Ascending aorta (tissue), 2 donors: Measurements from ENCODE around the gene CRACR2B. TPM values are rescaled to one million over a fixed set of nuclear protein-coding genes. Genes with fewer than 3 reads are reported as not detected.
A peak's percentile ranks its signal among the peaks of the same experiment; 100 is the strongest.

Experiments
- DNase-seq, 2 donors: peaks; one replicate each; pipeline ENCODE4 v3.0.0-alpha.2; 2019; ENCODE audit warnings: low spot score in 2 of 2
- H3K27ac ChIP-seq, 2 donors: fragments of 200-600 bp; sonication (generic); one replicate each; pipeline ENCODE4 v1.5.1; 2016 to 2017; ENCODE audit warnings: mild to moderate bottlenecking in 1 of 2
- H3K27me3 ChIP-seq: fragments of 200-600 bp; sonication (generic); one replicate; pipeline ENCODE4 v1.5.1; 2017
- H3K36me3 ChIP-seq, 2 donors: fragments of 200-600 bp; sonication (generic); one replicate each; pipeline ENCODE4 v1.5.1; 2016
- H3K4me1 ChIP-seq, 2 donors: fragments of 200-600 bp; sonication (generic); one replicate each; pipeline ENCODE4 v1.5.1; 2016 to 2017; ENCODE audit warnings: mild to moderate bottlenecking in 1 of 2
- H3K4me3 ChIP-seq, 2 donors: fragments of 200-600 bp; sonication (generic); one replicate each; pipeline ENCODE4 v1.5.1; 2016 to 2017; ENCODE audit warnings: mild to moderate bottlenecking in 1 of 2
- H3K9me3 ChIP-seq, 2 donors: fragments of 200-600 bp; sonication (generic); one replicate each; pipeline ENCODE4 v1.5.1; 2016
- CTCF ChIP-seq, 3 experiments: fragments of 200-600 bp in 2 of 3; fragments of 450-650 bp in 1 of 3; sonication (generic) in 2 of 3; IDR thresholded peaks; one replicate each; pipeline ENCODE4 v1.5.1; 2016 to 2019; ENCODE audit warnings: antibody characterized with exemption in 3 of 3, mild to moderate bottlenecking in 1 of 3, moderate library complexity in 1 of 3
- intact Hi-C: fragments of 100-400 bp; cut with DNase I; formaldehyde crosslinking; loops from one replicate; pipeline ENCODE4 v1.15.1; 2023
- total RNA-seq: library from RNA; depleted of rRNA; stranded (reverse); fragments of >200 nt; gene quantifications from one replicate; pipeline ENCODE4 v1.1.0, GENCODE V29; 2016

CRACR2B gene
- total RNA-seq, 1 donor from 2014 or later: 20.5 TPM

GRCh38 chr11:797296-798092 is 30.2 kb upstream of the CRACR2B start:
- peak in 1 of 2 donors; percentile 86 for DNase-seq
- no peaks in the 10 kb centered on the region for H3K9me3 ChIP-seq
- H3K27me3 ChIP-seq: no peaks in the 10 kb centered on the region
- H3K36me3 ChIP-seq: peaks cover 13 to 24% of the 10 kb centered on the region in 2 donors
- peaks cover 12 to 20% of the 10 kb centered on the region in 2 donors for H3K4me1 ChIP-seq
- intact Hi-C loops: loop anchor here (2.0 to 5.0 kb wide), 2 partner anchors 21 to 50 kb away; partner anchors contain the start of genes GATD1 and TALDO1
- peak overlapping the region; percentile 78 to 85 for H3K4me3 ChIP-seq
- no peak for TF ChIP-seq CTCF (IDR thresholded peaks at IDR 0.05)
- peak overlapping the region; percentile 78 to 79 for H3K27ac ChIP-seq

- intact Hi-C loops: loop anchor here (5.0 kb wide), 1 partner anchor 51 kb away; the partner anchor contains the start of gene TALDO1
- H3K9me3 ChIP-seq: no peaks in the 10 kb centered on the region
- peak in 1 of 2 donors; percentile 83 for DNase-seq
- peak; percentile 78 to 93 (median 86) for TF ChIP-seq CTCF (IDR thresholded peaks at IDR 0.05)
- peaks cover 13 to 23% of the 10 kb centered on the region in 2 donors for H3K36me3 ChIP-seq
- H3K27ac ChIP-seq: peak within 1 kb of the TSS; percentile 78 to 79
- H3K4me1 ChIP-seq: peaks cover 12 to 20% of the 10 kb centered on the region in 2 donors
- H3K4me3 ChIP-seq: peak within 1 kb of the TSS; percentile 78 to 85
- no peaks in the 10 kb centered on the region for H3K27me3 ChIP-seq
These were observed 29.5 kb upstream of the CRACR2B start, which contains the start of gene SLC25A22 for GRCh38 chr11:798093-798713. Gene SLC25A22 (minus strand): TSS chr11:798281. CDS start chr11:795006, 3,275 bp downstream.

GRCh38 chr11:799641-800316 is 27.9 kb upstream of the CRACR2B start:
- Histone ChIP-seq H3K4me3 (no peak overlapping the region), H3K9me3 (no peaks in the 10 kb centered on the region), H3K27ac (no peak overlapping the region), H3K4me1 (peaks cover 23 to 28% of the 10 kb centered on the region in 2 donors), H3K36me3 (peaks cover 13 to 23% of the 10 kb centered on the region in 2 donors), H3K27me3 (no peaks in the 10 kb centered on the region)
- no peak for TF ChIP-seq CTCF (IDR thresholded peaks at IDR 0.05)
- DNase-seq: no peak
- intact Hi-C loops: loop anchor here (5.0 kb wide), 1 partner anchor 52 kb away; the partner anchor contains the start of gene TALDO1

GRCh38 chr11:800473-800872 is 27.2 kb upstream of the CRACR2B start:
- Histone ChIP-seq H3K4me1 (peaks cover 23 to 29% of the 10 kb centered on the region in 2 donors), H3K9me3 (no peaks in the 10 kb centered on the region), H3K27ac (no peak overlapping the region), H3K4me3 (no peak overlapping the region), H3K36me3 (peaks cover 13 to 23% of the 10 kb centered on the region in 2 donors), H3K27me3 (no peaks in the 10 kb centered on the region)
- intact Hi-C loops: no loop called here
- TF ChIP-seq CTCF (IDR thresholded peaks at IDR 0.05): no peak
- DNase-seq: no peak

GRCh38 chr11:801097-801780 is 26.5 kb upstream of the CRACR2B start:
- intact Hi-C loops: no loop called here
- DNase-seq: no peak
- Histone ChIP-seq H3K4me1 (peaks cover 23 to 28% of the 10 kb centered on the region in 2 donors), H3K36me3 (peaks cover 13 to 23% of the 10 kb centered on the region in 2 donors), H3K9me3 (no peaks in the 10 kb centered on the region), H3K27me3 (no peaks in the 10 kb centered on the region), H3K4me3 (no peak overlapping the region), H3K27ac (no peak overlapping the region)
- no peak for TF ChIP-seq CTCF (IDR thresholded peaks at IDR 0.05)
